ENCODE data around the gene MTHFD1L. TPM values are rescaled to one million over a fixed set of nuclear protein-coding genes. Genes with fewer than 3 reads are reported as not detected.

The MTHFD1L gene
- total and polyA plus RNA-seq, 2 donors, result 4.6 to 13.7 TPM

DNA sequence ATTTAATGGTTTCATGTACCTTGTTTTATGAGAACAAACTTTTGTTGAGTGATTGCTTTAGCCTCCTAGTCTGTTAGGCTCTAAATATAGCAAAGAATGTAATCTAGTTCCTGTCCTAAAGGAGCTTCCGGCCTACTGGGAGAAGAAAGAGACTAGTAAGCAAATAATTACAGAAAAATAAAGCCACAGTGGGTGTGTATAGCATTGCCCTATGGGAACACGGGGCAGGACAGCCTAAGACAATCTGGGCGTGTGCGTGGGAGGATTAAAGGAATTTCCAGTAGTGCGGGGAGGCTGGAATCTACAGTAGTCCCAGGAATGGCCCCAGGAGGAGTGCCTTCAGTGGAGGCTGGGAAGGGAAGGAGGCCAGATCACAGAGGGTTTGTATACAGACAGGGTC is 276.2 kb downstream of the MTHFD1L start:
- H3K27ac ChIP-seq (ENCODE audit: low read depth), result no peak overlapping the region
- H3K4me1 ChIP-seq (ENCODE audit: insufficient read depth), result no peaks in the 10 kb centered on the region
- no peaks in the 10 kb centered on the region for H3K36me3 ChIP-seq (ENCODE audit: insufficient read depth)
- no peak overlapping the region for H3K4me3 ChIP-seq (ENCODE audit: low read depth, low read length)
- DNase-seq (ENCODE audit: extremely low spot score), result no peak
- 61% methylated on average over 5 of the region's 5 CpGs for WGBS

DNA sequence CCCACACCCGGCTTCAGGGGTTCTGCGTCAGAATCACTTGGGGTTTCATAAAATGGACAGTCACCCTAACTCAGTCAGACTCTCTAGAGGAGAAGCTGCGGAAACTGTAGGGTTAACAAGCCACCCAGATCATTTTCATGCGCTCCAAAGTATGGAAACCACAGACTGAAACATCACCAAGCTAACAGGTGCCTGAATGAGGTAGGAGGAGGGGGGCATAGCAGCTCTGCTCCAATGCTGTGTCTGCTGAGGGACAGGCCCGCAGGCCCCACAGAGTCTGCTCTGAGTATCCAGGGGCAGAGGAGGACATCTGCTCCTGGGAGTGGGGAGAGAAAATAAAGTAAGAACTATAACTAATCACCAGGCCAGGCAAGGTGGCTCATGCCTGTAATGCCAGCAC is 277.2 kb downstream of the MTHFD1L start:
- H3K4me1 ChIP-seq (ENCODE audit: insufficient read depth), result no peaks in the 10 kb centered on the region
- DNase-seq (ENCODE audit: extremely low spot score), result no peak
- no peaks in the 10 kb centered on the region for H3K36me3 ChIP-seq (ENCODE audit: insufficient read depth)
- no peak overlapping the region for H3K27ac ChIP-seq (ENCODE audit: low read depth)
- WGBS, result 88% methylated on average over 5 of the region's 5 CpGs
- H3K4me3 ChIP-seq (ENCODE audit: low read depth, low read length), result no peak overlapping the region

DNA sequence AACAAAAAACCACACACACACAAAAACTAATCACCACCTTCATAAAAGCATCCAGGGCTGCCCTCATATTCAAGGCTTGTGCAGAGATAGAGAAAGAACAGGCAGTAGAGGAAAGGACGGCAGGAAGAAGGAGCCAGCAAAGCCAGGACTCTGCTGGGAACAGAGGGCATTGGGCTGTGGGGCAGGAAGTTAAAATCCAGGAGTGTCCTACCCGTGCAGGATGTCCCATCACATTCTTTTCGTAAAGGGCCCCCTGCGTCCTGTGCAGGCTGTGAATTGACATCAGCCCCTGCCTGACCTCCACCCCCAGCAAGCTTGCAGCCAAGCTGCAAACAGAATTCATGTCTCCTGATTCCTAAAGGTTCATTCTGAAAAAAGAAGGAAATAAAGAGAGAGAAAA is 277.8 kb downstream of the MTHFD1L start:
- Histone ChIP-seq H3K4me3 (ENCODE audit: low read depth, low read length) (no peak overlapping the region), H3K4me1 (ENCODE audit: insufficient read depth) (no peaks in the 10 kb centered on the region), H3K36me3 (ENCODE audit: insufficient read depth) (no peaks in the 10 kb centered on the region), H3K27ac (ENCODE audit: low read depth) (no peak overlapping the region)
- DNase-seq (ENCODE audit: extremely low spot score), result no peak
- WGBS, result 73% methylated on average over 4 of the region's 4 CpGs

- Histone ChIP-seq H3K4me1 (ENCODE audit: insufficient read depth) (no peaks in the 10 kb centered on the region), H3K36me3 (ENCODE audit: insufficient read depth) (no peaks in the 10 kb centered on the region), H3K27ac (ENCODE audit: low read depth) (no peak overlapping the region), H3K4me3 (ENCODE audit: low read depth, low read length) (no peak overlapping the region)
- no peak for DNase-seq (ENCODE audit: extremely low spot score)
- WGBS, result 87% methylated on average over 6 of the region's 6 CpGs
Observed at GRCh38 chr6:151143806-151144205, 278.3 kb downstream of the MTHFD1L start.

DNA sequence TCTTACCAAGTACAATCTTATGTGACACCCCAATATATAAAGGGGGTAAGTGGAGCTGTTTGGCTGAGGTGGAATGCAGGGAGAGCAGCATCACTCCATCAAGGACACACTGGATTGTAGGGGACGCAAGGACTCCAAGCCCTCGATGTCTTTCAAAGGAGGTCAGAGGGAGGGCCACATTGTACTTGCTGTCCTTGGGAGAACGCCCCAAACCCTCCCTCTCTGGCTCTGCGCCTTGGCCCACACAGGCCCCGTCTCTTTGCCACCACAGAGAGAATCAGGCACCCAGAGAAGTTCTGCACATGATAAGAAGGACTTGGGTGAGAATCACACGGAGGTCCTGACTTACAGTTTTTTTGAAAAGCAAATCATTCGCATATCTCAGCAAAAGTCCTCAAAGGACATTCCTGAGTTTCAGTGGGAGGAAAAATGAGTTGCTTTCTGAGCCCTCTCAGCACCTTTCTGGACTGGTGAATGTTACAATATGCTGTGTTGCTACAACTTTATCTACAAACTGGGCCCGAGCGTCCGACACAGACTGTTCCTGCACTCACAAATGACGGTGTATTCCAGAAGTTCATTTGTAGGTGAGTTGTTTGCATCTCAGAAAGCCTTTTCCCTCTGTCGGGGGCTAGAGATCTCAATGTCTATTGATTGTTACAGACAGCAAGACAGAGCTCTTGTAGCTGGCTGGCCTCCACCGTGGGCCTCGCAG is 281.8 kb downstream of the MTHFD1L start:
- no peak for DNase-seq (ENCODE audit: extremely low spot score)
- no peak overlapping the region for H3K27ac ChIP-seq (ENCODE audit: low read depth)
- no peaks in the 10 kb centered on the region for H3K4me1 ChIP-seq (ENCODE audit: insufficient read depth)
- no peaks in the 10 kb centered on the region for H3K36me3 ChIP-seq (ENCODE audit: insufficient read depth)
- WGBS, result 92% methylated on average over 14 of the region's 14 CpGs
- H3K4me3 ChIP-seq (ENCODE audit: low read depth, low read length), result no peak overlapping the region

GRCh38 chr6:151148111-151148510 is 282.6 kb downstream of the MTHFD1L start:
- H3K4me3 ChIP-seq (ENCODE audit: low read depth, low read length), result no peak overlapping the region
- WGBS, result 79% methylated on average over 8 of the region's 8 CpGs
- no peak for DNase-seq (ENCODE audit: extremely low spot score)
- H3K4me1 ChIP-seq (ENCODE audit: insufficient read depth), result no peaks in the 10 kb centered on the region
- no peaks in the 10 kb centered on the region for H3K36me3 ChIP-seq (ENCODE audit: insufficient read depth)
- H3K27ac ChIP-seq (ENCODE audit: low read depth), result no peak overlapping the region

- Histone ChIP-seq H3K36me3 (ENCODE audit: insufficient read depth) (no peaks in the 10 kb centered on the region), H3K27ac (ENCODE audit: low read depth) (no peak overlapping the region), H3K4me3 (ENCODE audit: low read depth, low read length) (no peak overlapping the region), H3K4me1 (ENCODE audit: insufficient read depth) (no peaks in the 10 kb centered on the region)
- 71% methylated on average over 3 of the region's 3 CpGs for WGBS
- no peak for DNase-seq (ENCODE audit: extremely low spot score)
Observed at GRCh38 chr6:151149793-151150192, 284.3 kb downstream of the MTHFD1L start.

Small RNA genes within 50 kb of the gene (small RNA-seq; reads per million reads assigned to genes)
- not detected for gene RNU6-302P

Data from urinary bladder (tissue), 4 donors.